Activated CD4-positive, alpha-beta memory T cell treated with anti-CD3 and anti-CD28 coated beads, Interleukin-2, amount 10 ng/mL, durations not matched to agents 7 days and 5 days (primary cell): ENCODE data around the gene TMEM200C. TPM values are rescaled to one million over a fixed set of nuclear protein-coding genes. Genes with fewer than 3 reads are reported as not detected.

ENCODE experiments used
- CTCF ChIA-PET: fragments of 350-600 bp; sonication (Branson Sonifier 250); formaldehyde crosslinking; loops from one replicate; lab custom pipeline; 2021; ENCODE audit warnings: antibody characterized with exemption, inconsistent platforms; lab: Charles Lee
- POLR2A ChIA-PET: fragments of 350-600 bp; sonication (Branson Sonifier 250); formaldehyde crosslinking; loops from one replicate; lab custom pipeline; 2021; ENCODE audit warnings: antibody characterized with exemption; lab: Charles Lee
- DNase-seq: peaks from one replicate; pipeline ENCODE4 v3.0.0-alpha.2; 2020
- H3K27ac Mint-ChIP-seq: one replicate; pipeline ENCODE4 v1.8.0; 2021; ENCODE audit warnings: mild to moderate bottlenecking, mixed read lengths
- H3K27me3 Mint-ChIP-seq: one replicate; pipeline ENCODE4 v1.8.0; 2021; ENCODE audit warnings: mixed read lengths
- H3K36me3 Mint-ChIP-seq: one replicate; pipeline ENCODE4 v1.8.0; 2021; ENCODE audit warnings: low read depth, mixed read lengths
- H3K4me1 Mint-ChIP-seq: one replicate; pipeline ENCODE4 v1.8.0; 2021; ENCODE audit warnings: mixed read lengths
- H3K4me3 Mint-ChIP-seq: one replicate; pipeline ENCODE4 v1.8.0; 2021; ENCODE audit warnings: mild to moderate bottlenecking, mixed read lengths
- H3K9me3 Mint-ChIP-seq: one replicate; pipeline ENCODE4 v1.8.0; 2021; ENCODE audit warnings: mixed read lengths
- total RNA-seq, 2 experiments: library from RNA; stranded (reverse); gene quantifications; one replicate each; pipeline ENCODE4 v1.2.3, GENCODE V29; 2021

Gene TMEM200C
- total RNA-seq, 2 experiments from 2014 or later = not detected

GRCh38 chr18:5840547-5840946 lies 54.8 kb downstream of the TMEM200C start:
- POLR2A ChIA-PET = no interaction called here
- CTCF ChIA-PET = no interaction called here
- H3K4me3 Mint-ChIP-seq = no peak overlapping the region
- H3K9me3 Mint-ChIP-seq = no peaks in the 10 kb centered on the region
- H3K27me3 Mint-ChIP-seq = no peaks in the 10 kb centered on the region
- no peak for DNase-seq
- no peaks in the 10 kb centered on the region for H3K36me3 Mint-ChIP-seq
- H3K4me1 Mint-ChIP-seq = no peaks in the 10 kb centered on the region
- H3K27ac Mint-ChIP-seq = no peak overlapping the region

- no peaks in the 10 kb centered on the region for H3K4me1 Mint-ChIP-seq
- CTCF ChIA-PET = no interaction called here
Measured at GRCh38 chr18:5840025-5840424, 55.3 kb downstream of the TMEM200C start.

GRCh38 chr18:5839102-5839501 lies 56.2 kb downstream of the TMEM200C start:
- DNase-seq = no peak
- Mint-ChIP-seq H3K4me1 (no peaks in the 10 kb centered on the region), H3K4me3 (no peak overlapping the region), H3K27ac (no peak overlapping the region), H3K36me3 (no peaks in the 10 kb centered on the region), H3K9me3 (no peaks in the 10 kb centered on the region), H3K27me3 (no peaks in the 10 kb centered on the region)
- ChIA-PET CTCF (no interaction called here), POLR2A (no interaction called here)

More at GRCh38 chr18:5840025-5840424, 55.3 kb downstream of the TMEM200C start:
- POLR2A ChIA-PET = no interaction called here
- Mint-ChIP-seq H3K27me3 (no peaks in the 10 kb centered on the region), H3K27ac (no peak overlapping the region), H3K4me3 (no peak overlapping the region), H3K36me3 (no peaks in the 10 kb centered on the region), H3K9me3 (no peaks in the 10 kb centered on the region)
- DNase-seq = no peak
